NCI-H187 (cell line): ENCODE measurements around the gene EFCAB6.

ENCODE experiments used
- DNase-seq, 2 experiments: peaks; one replicate each; lab custom pipeline; 2025; lab: John Stamatoyannopoulos, UW

EFCAB6 gene

GRCh38 chr22:43819421-43819921 lies 7.4 kb upstream of the EFCAB6 start:
- DNase-seq, result no peak

- no peak for DNase-seq
Observed at GRCh38 chr22:43818981-43819380, 6.9 kb upstream of the EFCAB6 start.

GRCh38 chr22:43817402-43817801 lies 5.3 kb upstream of the EFCAB6 start:
- DNase-seq, result no peak

GRCh38 chr22:43814264-43814663 lies 2.2 kb upstream of the EFCAB6 start:
- no peak for DNase-seq

GRCh38 chr22:43812890-43813289 lies 785 bp upstream of the EFCAB6 start:
- DNase-seq, result no peak

- DNase-seq, result no peak
Observed at GRCh38 chr22:43811777-43812148, 342 bp downstream of the EFCAB6 start.

- no peak for DNase-seq
Observed at GRCh38 chr22:43802897-43803495, 9.1 kb downstream of the EFCAB6 start.

GRCh38 chr22:43800970-43801369 lies 11.1 kb downstream of the EFCAB6 start:
- no peak for DNase-seq

GRCh38 chr22:43798492-43798891 lies 13.6 kb downstream of the EFCAB6 start:
- DNase-seq, result no peak

GRCh38 chr22:43796567-43796966 lies 15.5 kb downstream of the EFCAB6 start:
- DNase-seq, result peak in 1 of 2 experiments; percentile 51

GRCh38 chr22:43795320-43795719 lies 16.8 kb downstream of the EFCAB6 start:
- no peak for DNase-seq

- no peak for DNase-seq
Observed at GRCh38 chr22:43792905-43793304, 19.2 kb downstream of the EFCAB6 start.

GRCh38 chr22:43789452-43789851 lies 22.7 kb downstream of the EFCAB6 start:
- no peak for DNase-seq

GRCh38 chr22:43783777-43784176 lies 28.3 kb downstream of the EFCAB6 start:
- no peak for DNase-seq

GRCh38 chr22:43782448-43782847 lies 29.7 kb downstream of the EFCAB6 start:
- no peak for DNase-seq

GRCh38 chr22:43777286-43777685 lies 34.8 kb downstream of the EFCAB6 start:
- DNase-seq, result no peak

- no peak for DNase-seq
Observed at GRCh38 chr22:43776081-43776670, 35.9 kb downstream of the EFCAB6 start.

- no peak for DNase-seq
Observed at GRCh38 chr22:43774318-43774915, 37.7 kb downstream of the EFCAB6 start.

- no peak for DNase-seq
Observed at GRCh38 chr22:43772831-43773230, 39.3 kb downstream of the EFCAB6 start.

GRCh38 chr22:43755452-43755851 lies 56.7 kb downstream of the EFCAB6 start:
- DNase-seq, result no peak

- no peak for DNase-seq
Observed at GRCh38 chr22:43755011-43755410, 57.1 kb downstream of the EFCAB6 start.

- no peak for DNase-seq
Observed at GRCh38 chr22:43754176-43754575, 57.9 kb downstream of the EFCAB6 start.

GRCh38 chr22:43753688-43754087 lies 58.4 kb downstream of the EFCAB6 start:
- DNase-seq, result no peak

- no peak for DNase-seq
Observed at GRCh38 chr22:43750751-43751150, 61.4 kb downstream of the EFCAB6 start.
